Spleen (tissue), 11 donors: ENCODE results near the gene C12orf43. TPM values are rescaled to one million over a fixed set of nuclear protein-coding genes. Genes with fewer than 3 reads are reported as not detected.

Source experiments
- DNase-seq: peaks from one replicate; pipeline ENCODE4 v3.0.0-alpha.2; 2020
- H3K27ac ChIP-seq, 8 donors: fragments of 200-600 bp; sonication (generic) in 7 of 8; 1 replicate in 4 of 8; 2 replicates in 4 of 8; pipeline versions ENCODE4 v1.5.0 to v1.8.0; 2016 to 2021; ENCODE audit warnings: inconsistent platforms in 4 of 8, mild to moderate bottlenecking in 4 of 8, moderate library complexity in 1 of 8
- H3K27me3 ChIP-seq, 7 donors: fragments of 200-600 bp; sonication (generic) in 6 of 7; replicated peaks in 1 of 7; 1 replicate in 4 of 7; 2 replicates in 3 of 7; pipeline versions ENCODE4 v1.5.0 to v1.8.0; 2016 to 2021; ENCODE audit warnings: inconsistent platforms in 3 of 7, mild to moderate bottlenecking in 1 of 7
- H3K36me3 ChIP-seq, 6 donors: fragments of 200-600 bp; sonication (generic) in 5 of 6; 1 replicate in 4 of 6; 2 replicates in 2 of 6; pipeline versions ENCODE4 v1.5.0 to v1.8.0; 2016 to 2021; ENCODE audit warnings: inconsistent platforms in 2 of 6
- H3K4me1 ChIP-seq, 6 donors: fragments of 200-600 bp; sonication (generic) in 5 of 6; 1 replicate in 3 of 6; 2 replicates in 3 of 6; pipeline versions ENCODE4 v1.5.0 to v1.8.0; 2016 to 2021; ENCODE audit warnings: inconsistent platforms in 3 of 6
- H3K4me3 ChIP-seq, 8 donors: fragments of 200-600 bp; sonication (generic) in 7 of 8; 1 replicate in 4 of 8; 2 replicates in 4 of 8; pipeline versions ENCODE4 v1.5.0 to v1.8.0; 2016 to 2021; ENCODE audit warnings: inconsistent platforms in 4 of 8, mild to moderate bottlenecking in 4 of 8, moderate library complexity in 2 of 8
- H3K9me3 ChIP-seq, 8 donors: fragments of 200-600 bp; sonication (generic) in 7 of 8; 1 replicate in 4 of 8; 2 replicates in 4 of 8; pipeline versions ENCODE4 v1.5.0 to v1.8.0; 2016 to 2021; ENCODE audit warnings: inconsistent platforms in 4 of 8
- POLR2A ChIP-seq, 3 donors: fragments of 450-650 bp; IDR thresholded peaks; one replicate each; pipeline ENCODE4 v1.5.1; 2017; ENCODE audit warnings: antibody characterized with exemption in 3 of 3, mild to moderate bottlenecking in 1 of 3
- POLR2AphosphoS5 ChIP-seq, 3 donors: sonication (generic); formaldehyde crosslinking; IDR thresholded peaks; one replicate each; pipeline ENCODE4 v1.5.1; 2017; ENCODE audit warnings: antibody characterized with exemption in 3 of 3
- WGBS, 5 donors: extraction: QIAGEN DNeasy Blood & Tissue Kit in 3 of 5; methylation state at CpG; one replicate each; pipeline versions ENCODE4 v1.1.5 to v1.1.7; 2013 to 2018; 5-methylcytosine and 5-hydroxymethylcytosine counted together
- intact Hi-C: fragments of 100-400 bp; cut with DNase I; formaldehyde crosslinking; loops from one replicate; pipeline ENCODE4 v1.15.0; 2023; ENCODE audit warnings: low total_unique reads
- polyA plus RNA-seq, 3 donors: library from polyadenylated mRNA; stranded (reverse); fragments of 200-250 nt; gene quantifications; one replicate each; pipeline ENCODE4 v1.2.1, GENCODE V29; 2013
- total RNA-seq, 7 donors: library from RNA; depleted of rRNA in 3 of 7; stranded (reverse); fragments of >200 nt in 3 of 7; fragmentation: NEBNext Ultra II Directional in 4 of 7; extraction: Animal tissue kit (Norgen Biotek cat#: 25700) in 4 of 7; gene quantifications; one replicate each; pipeline versions ENCODE4 v1.1.0 to v1.2.1, GENCODE V29; 2016 to 2021
- TF ChIP-seq, protein P1 (sequence below), 11 experiments: fragments of 200-600 bp in 7 of 11; fragments of 450-650 bp in 4 of 11; sonication (generic) in 4 of 11; IDR thresholded peaks in 8 of 11; conservative IDR thresholded peaks in 3 of 11; 1 replicate in 7 of 11; 2 replicates in 4 of 11; pipeline versions ENCODE4 v1.4.0 to v1.8.0; 2016 to 2021; ENCODE audit warnings: antibody characterized with exemption in 11 of 11, inconsistent platforms in 4 of 11, mild to moderate bottlenecking in 1 of 11
- donor health status: healthy with polysubstance abuse.
- donor health status: DM: no; HTN: no; CAD: no; lungs with moderate emphysema.
- donor health status: DM: no; HTN: no; CAD: no.
- donor health status: Bipolar disorder and iron deficiency.
- donor health status: healthy.
- donor health status: DM: no; HTN: no; CAD: no.
- donor health status: DM: yes; HTN: yes; CAD: no.

The C12orf43 gene
- total and polyA plus RNA-seq, 10 donors, result 8.0 to 16.8 (median 11.7) TPM

DNA sequence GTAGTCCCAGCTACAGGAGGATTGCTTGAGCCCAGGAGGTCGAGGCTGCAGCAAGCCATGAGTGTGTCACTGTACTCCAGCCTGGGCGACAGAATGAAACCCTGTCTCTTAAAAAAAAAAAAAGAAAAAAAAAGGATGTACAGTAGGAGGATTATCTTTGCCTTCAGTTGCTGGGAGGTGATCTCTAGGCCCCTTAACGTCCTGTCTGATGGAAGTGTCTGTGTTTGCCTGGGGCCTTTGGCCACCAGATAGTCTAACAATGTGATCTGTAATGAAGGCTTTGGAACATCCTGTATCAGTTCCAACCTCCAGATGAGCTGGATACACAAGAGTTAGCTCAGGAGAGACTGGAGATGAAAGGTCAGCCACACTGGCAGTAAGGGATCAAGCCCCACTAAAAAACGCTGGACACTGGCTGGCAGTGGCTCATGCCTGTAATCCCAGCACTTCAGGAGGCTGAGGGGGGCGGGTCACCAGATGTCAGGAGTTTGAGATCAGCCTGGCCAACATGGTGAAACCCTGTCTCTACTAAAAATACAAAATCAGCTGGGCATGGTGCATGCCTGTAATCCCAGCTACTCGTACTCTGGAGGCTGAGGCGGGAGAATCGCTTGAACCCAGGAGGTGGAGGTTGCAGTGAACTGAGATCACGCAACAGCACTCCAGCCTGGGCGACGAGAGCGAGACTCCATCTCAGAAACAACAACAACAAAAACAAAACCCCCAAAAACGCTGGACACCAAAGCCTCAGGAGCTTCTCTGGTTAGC, 57.0 kb downstream of the C12orf43 start:
- 72 to 88% (median 80%) methylated on average over 13 of the region's 13 CpGs for WGBS, 5 donors
- no peaks in the 10 kb centered on the region for H3K27me3 ChIP-seq
- TF ChIP-seq POLR2AphosphoS5 (IDR thresholded peaks at IDR 0.05), result no peak
- no peak overlapping the region for H3K27ac ChIP-seq
- no peak for DNase-seq
- H3K4me3 ChIP-seq, result no peak overlapping the region
- no peaks in the 10 kb centered on the region for H3K4me1 ChIP-seq
- intact Hi-C loops, result no loop called here
- H3K9me3 ChIP-seq, result no peaks in the 10 kb centered on the region
- H3K36me3 ChIP-seq, result no peaks in the 10 kb centered on the region

DNA sequence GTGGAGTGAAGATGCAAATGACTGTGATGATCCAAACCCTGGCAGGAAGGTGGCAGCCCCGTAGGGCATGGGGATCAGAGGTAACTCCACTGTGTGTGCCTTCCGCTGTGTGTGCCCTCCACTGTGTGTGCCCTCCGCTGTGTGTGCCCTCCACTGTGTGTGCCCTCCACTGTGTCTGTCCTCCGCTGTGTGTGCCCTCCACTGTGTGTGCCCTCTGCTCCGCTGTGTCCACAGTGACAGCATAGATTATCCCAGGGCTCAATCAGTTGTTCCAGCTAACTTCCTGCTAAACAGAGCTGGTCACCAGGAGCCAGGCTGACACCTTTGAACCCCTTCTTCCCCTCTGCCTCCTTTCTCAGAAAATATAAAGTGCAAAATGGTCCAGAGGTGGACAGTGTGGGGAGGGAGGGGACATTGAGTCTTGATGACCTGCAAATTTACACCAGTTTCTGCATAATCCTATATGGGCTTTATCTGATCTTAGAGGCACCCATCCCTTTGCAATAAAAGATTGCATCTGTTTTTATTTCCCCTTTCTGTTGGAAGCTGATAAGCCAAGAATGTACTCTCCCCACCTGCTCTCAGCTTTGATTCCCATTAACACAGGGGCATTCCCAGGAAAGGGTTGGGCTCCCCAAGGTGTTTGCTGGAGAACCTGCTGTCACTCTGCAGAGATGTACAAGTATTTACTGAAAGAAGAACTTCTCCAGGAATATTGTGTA, 59.5 kb downstream of the C12orf43 start:
- intact Hi-C loops, result no loop called here
- no peaks in the 10 kb centered on the region for H3K36me3 ChIP-seq
- H3K4me3 ChIP-seq, result no peak overlapping the region
- TF ChIP-seq POLR2AphosphoS5 (IDR thresholded peaks at IDR 0.05) (no peak), POLR2A (IDR thresholded peaks at IDR 0.05) (no peak)
- TF ChIP-seq, protein P1, sequence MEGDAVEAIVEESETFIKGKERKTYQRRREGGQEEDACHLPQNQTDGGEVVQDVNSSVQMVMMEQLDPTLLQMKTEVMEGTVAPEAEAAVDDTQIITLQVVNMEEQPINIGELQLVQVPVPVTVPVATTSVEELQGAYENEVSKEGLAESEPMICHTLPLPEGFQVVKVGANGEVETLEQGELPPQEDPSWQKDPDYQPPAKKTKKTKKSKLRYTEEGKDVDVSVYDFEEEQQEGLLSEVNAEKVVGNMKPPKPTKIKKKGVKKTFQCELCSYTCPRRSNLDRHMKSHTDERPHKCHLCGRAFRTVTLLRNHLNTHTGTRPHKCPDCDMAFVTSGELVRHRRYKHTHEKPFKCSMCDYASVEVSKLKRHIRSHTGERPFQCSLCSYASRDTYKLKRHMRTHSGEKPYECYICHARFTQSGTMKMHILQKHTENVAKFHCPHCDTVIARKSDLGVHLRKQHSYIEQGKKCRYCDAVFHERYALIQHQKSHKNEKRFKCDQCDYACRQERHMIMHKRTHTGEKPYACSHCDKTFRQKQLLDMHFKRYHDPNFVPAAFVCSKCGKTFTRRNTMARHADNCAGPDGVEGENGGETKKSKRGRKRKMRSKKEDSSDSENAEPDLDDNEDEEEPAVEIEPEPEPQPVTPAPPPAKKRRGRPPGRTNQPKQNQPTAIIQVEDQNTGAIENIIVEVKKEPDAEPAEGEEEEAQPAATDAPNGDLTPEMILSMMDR (IDR thresholded peaks at IDR 0.05 in 8 of 11, conservative IDR thresholded peaks at IDR 0.05 in 3 of 11), result no peak
- no peaks in the 10 kb centered on the region for H3K27me3 ChIP-seq
- no peaks in the 10 kb centered on the region for H3K9me3 ChIP-seq
- 74 to 87% (median 80%) methylated on average over 5 of the region's 5 CpGs for WGBS, 5 donors
- H3K4me1 ChIP-seq, result no peaks in the 10 kb centered on the region
- no peak overlapping the region for H3K27ac ChIP-seq
- no peak for DNase-seq

DNA sequence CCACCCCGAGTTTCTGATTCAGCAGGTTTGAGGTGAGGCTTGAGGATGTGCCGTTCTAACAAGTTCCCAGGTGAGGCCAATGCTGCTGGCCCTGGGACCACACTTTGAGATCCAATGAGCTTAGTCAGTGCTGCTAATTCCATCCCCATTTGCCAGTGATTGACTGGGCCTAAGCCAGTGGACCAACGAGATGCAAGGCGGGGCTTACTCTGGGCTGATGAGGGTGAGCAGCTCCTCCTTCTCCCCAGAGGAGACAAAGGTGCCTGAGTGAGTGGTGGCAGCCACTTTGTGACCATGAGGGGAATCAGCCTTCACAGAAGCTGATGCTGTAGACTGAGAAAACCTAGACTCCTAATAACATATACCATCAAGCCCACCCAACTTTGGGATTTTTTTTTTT, 61.1 kb downstream of the C12orf43 start:
- intact Hi-C loops, result no loop called here
- H3K4me3 ChIP-seq, result no peak overlapping the region
- H3K27me3 ChIP-seq, result no peaks in the 10 kb centered on the region

DNA sequence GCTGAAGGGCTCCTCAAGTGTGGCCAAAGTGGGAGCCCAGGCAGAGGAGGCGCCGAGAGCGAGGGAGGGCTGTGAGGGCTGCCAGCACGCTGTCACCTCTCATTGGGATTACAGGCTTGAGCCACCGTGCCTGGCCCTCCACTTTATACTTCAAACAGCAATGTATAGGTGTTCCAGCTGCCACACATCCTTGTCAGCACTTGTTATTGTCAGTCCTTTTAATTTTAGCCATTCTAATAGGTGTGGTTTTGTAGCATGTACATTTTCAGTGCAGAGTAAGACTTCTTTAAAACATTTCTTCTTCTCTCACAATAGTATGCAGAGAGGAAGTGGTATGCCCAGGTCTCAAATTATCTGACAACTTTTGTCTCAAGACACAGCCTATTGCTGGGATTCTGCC, 65.5 kb downstream of the C12orf43 start:
- no peak for DNase-seq
- Histone ChIP-seq H3K36me3 (no peaks in the 10 kb centered on the region), H3K4me1 (no peaks in the 10 kb centered on the region), H3K4me3 (no peak overlapping the region), H3K27me3 (no peaks in the 10 kb centered on the region), H3K27ac (no peak overlapping the region), H3K9me3 (no peaks in the 10 kb centered on the region)
- intact Hi-C loops, result no loop called here
- TF ChIP-seq POLR2AphosphoS5 (IDR thresholded peaks at IDR 0.05), result no peak
- TF ChIP-seq, protein P1 (IDR thresholded peaks at IDR 0.05 in 8 of 11, conservative IDR thresholded peaks at IDR 0.05 in 3 of 11), result no peak
- WGBS, 5 donors, result 90 to 97% (median 95%) methylated on average over 5 of the region's 5 CpGs

More for the DNA sequence above, 61.1 kb downstream of the C12orf43 start:
- no peaks in the 10 kb centered on the region for H3K9me3 ChIP-seq
- TF ChIP-seq POLR2A (IDR thresholded peaks at IDR 0.05) (no peak), POLR2AphosphoS5 (IDR thresholded peaks at IDR 0.05) (no peak)
- TF ChIP-seq, protein P1 (IDR thresholded peaks at IDR 0.05 in 8 of 11, conservative IDR thresholded peaks at IDR 0.05 in 3 of 11), result no peak
- DNase-seq, result no peak
- no peaks in the 10 kb centered on the region for H3K4me1 ChIP-seq
- 79 to 83% (median 82%) methylated on average over 4 of the region's 4 CpGs for WGBS, 5 donors
- no peaks in the 10 kb centered on the region for H3K36me3 ChIP-seq
- no peak overlapping the region for H3K27ac ChIP-seq

Other genes starting within 250 kb of the C12orf43 start
- gene SPPL3, start 112.1 kb downstream of the C12orf43 start, total RNA-seq, result 10 to 100 TPM; 41.0 to 76.9 (median 47.6) TPM
- 10 to 100 TPM in 2 of 3 donors, 1 to 10 TPM in 1; 9.0 to 13.6 (median 10.7) TPM for gene SPPL3, start 112.1 kb downstream of the C12orf43 start, polyA plus RNA-seq
- gene HNF1A, start 37.9 kb downstream of the C12orf43 start, total RNA-seq, result not detected
- not detected for gene HNF1A, start 37.9 kb downstream of the C12orf43 start, polyA plus RNA-seq
- 1 to 10 TPM; 2.9 to 4.8 (median 3.7) TPM for gene OASL, start 22.8 kb upstream of the C12orf43 start, total RNA-seq
- gene OASL, start 22.8 kb upstream of the C12orf43 start, polyA plus RNA-seq, result 1 to 10 TPM; 1.9 to 2.9 (median 2.4) TPM
- 10 to 100 TPM in 3 of 7 donors, 1 to 10 TPM in 4; 7.7 to 12.3 (median 9.7) TPM for gene P2RX7, start 116.4 kb upstream of the C12orf43 start, total RNA-seq
- 1 to 10 TPM; 1.8 to 5.2 (median 3.7) TPM for gene P2RX7, start 116.4 kb upstream of the C12orf43 start, polyA plus RNA-seq
- gene P2RX4, start 193.6 kb upstream of the C12orf43 start, total RNA-seq, result 10 to 100 TPM; 27.8 to 97.9 (median 35.8) TPM
- gene P2RX4, start 193.6 kb upstream of the C12orf43 start, polyA plus RNA-seq, result 10 to 100 TPM; 12.0 to 21.5 (median 17.8) TPM